ENCODE measurements around the gene SIX3. TPM values are rescaled to one million over a fixed set of nuclear protein-coding genes. Genes with fewer than 3 reads are reported as not detected.

The SIX3 gene
- total RNA-seq, 2 experiments from 2014 or later: not detected

DNA sequence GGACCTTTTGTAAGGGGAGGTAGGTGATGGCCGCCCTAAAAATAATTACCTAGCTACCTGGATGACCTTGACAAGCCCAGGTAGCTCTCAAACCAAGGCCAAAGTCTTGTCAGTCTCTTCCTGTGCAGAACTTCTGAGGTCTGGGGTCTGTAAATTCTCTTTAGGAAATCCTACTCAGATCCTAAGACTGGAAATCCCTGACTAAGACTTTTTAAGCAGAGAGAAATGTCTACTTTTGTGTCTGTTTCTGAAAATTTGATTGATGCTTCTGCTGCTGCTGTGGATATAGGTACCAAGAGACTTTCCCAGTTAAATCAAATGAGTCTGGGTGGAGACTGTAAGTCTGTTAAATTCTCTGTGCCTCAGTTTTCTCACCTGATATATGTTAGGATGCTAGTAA is 36.9 kb upstream of the SIX3 start:
- H3K27ac Mint-ChIP-seq: no peak overlapping the region
- H3K27me3 Mint-ChIP-seq: peaks cover 20% of the 10 kb centered on the region
- no peaks in the 10 kb centered on the region for H3K4me1 Mint-ChIP-seq (ENCODE audit: low read depth)
- no peaks in the 10 kb centered on the region for H3K36me3 Mint-ChIP-seq (ENCODE audit: low read depth)
- TF ChIP-seq, protein P1, sequence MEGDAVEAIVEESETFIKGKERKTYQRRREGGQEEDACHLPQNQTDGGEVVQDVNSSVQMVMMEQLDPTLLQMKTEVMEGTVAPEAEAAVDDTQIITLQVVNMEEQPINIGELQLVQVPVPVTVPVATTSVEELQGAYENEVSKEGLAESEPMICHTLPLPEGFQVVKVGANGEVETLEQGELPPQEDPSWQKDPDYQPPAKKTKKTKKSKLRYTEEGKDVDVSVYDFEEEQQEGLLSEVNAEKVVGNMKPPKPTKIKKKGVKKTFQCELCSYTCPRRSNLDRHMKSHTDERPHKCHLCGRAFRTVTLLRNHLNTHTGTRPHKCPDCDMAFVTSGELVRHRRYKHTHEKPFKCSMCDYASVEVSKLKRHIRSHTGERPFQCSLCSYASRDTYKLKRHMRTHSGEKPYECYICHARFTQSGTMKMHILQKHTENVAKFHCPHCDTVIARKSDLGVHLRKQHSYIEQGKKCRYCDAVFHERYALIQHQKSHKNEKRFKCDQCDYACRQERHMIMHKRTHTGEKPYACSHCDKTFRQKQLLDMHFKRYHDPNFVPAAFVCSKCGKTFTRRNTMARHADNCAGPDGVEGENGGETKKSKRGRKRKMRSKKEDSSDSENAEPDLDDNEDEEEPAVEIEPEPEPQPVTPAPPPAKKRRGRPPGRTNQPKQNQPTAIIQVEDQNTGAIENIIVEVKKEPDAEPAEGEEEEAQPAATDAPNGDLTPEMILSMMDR (IDR thresholded peaks at IDR 0.05): no peak
- ChIA-PET CTCF (interaction anchor here (0.7 kb wide), 1 partner anchor 80 kb away, joined by 3 read pairs; no protein-coding TSS in a partner anchor), POLR2A (no interaction called here)
- peaks cover under 1% of the 10 kb centered on the region for H3K9me3 Mint-ChIP-seq
- no peak for DNase-seq
- H3K4me3 Mint-ChIP-seq: no peak overlapping the region
- intact Hi-C loops (cut with micrococcal nuclease): no loop called here
- no peak for ATAC-seq

DNA sequence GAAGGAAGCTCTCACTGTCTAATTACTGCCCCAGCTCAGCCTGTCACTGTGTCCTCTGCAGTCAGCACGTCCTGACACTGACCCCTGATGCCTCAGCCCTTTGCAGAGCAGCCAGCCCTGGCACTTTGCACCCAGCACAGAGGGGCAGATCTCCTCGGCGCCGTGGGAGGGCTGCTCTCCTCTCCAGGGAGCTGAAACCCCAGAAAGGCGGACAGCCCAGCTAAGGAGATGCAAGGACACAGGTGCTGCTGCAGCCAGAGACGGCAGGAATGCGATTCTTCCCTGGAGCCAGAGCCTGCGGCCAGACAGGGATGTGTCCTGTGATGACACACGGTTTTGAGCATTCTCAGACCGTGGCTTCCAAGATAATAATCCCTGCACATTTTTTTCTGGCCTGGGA is 34.5 kb upstream of the SIX3 start:
- ChIA-PET CTCF (interaction anchor here (1.4 kb wide), 1 partner anchor 8 kb away, joined by 3 read pairs; no protein-coding TSS in a partner anchor), POLR2A (no interaction called here)
- DNase-seq (no peak), ATAC-seq (no peak)
- intact Hi-C loops (cut with micrococcal nuclease): no loop called here
- Mint-ChIP-seq H3K4me3 (no peak overlapping the region), H3K27ac (no peak overlapping the region), H3K36me3 (ENCODE audit: low read depth) (no peaks in the 10 kb centered on the region), H3K27me3 (peaks cover 15% of the 10 kb centered on the region), H3K9me3 (peaks cover 8% of the 10 kb centered on the region), H3K4me1 (ENCODE audit: low read depth) (no peaks in the 10 kb centered on the region)
- TF ChIP-seq, protein P1 (IDR thresholded peaks at IDR 0.05): no peak

DNA sequence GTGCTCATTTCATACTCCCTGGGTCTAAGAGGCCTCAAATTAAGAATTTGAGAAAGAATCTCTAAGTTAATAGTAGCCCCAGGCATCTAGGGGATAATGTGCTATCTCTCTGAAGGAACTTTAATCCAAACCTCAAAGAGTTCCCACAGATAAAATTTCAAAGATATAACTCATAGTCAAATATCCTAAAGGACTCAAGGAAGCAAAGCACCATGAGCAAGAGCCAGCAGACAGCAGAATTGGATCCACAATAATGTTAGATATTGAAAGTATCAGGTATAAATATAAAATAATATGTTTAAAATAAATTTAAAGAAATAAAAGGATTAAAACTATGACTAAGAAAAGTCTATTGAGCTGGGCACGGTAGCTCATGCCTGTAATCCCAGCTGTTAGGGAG is 31.7 kb upstream of the SIX3 start:
- POLR2A ChIA-PET: no interaction called here
- ATAC-seq (no peak), DNase-seq (no peak)
- no peak overlapping the region for H3K27ac Mint-ChIP-seq
- TF ChIP-seq, protein P1 (IDR thresholded peaks at IDR 0.05): no peak
- H3K36me3 Mint-ChIP-seq (ENCODE audit: low read depth): no peaks in the 10 kb centered on the region
- no peak overlapping the region for H3K4me3 Mint-ChIP-seq
- CTCF ChIA-PET: no interaction called here
- H3K27me3 Mint-ChIP-seq: peaks cover 15% of the 10 kb centered on the region
- no peaks in the 10 kb centered on the region for H3K4me1 Mint-ChIP-seq (ENCODE audit: low read depth)
- intact Hi-C loops (cut with micrococcal nuclease): no loop called here
- H3K9me3 Mint-ChIP-seq: peaks cover 8% of the 10 kb centered on the region

DNA sequence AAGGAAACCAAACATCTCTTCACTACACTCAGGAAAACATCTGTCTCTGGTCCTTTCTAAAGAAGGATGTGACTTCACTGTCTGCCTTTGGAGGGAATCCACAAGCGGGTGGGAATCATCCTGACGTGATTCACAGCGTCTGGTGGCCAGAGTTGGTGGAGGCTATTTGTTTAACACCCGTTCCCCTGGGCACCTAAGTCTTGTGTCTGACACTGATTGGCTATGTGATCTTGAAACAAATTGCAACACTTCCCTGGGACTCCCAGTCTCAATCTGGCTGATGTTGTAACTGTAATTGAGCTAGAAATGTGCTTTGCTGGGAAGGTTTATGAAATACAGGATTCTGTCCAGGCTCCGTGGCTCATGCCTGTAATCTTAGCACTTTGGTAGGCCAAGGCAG is 28.8 kb upstream of the SIX3 start:
- H3K27ac Mint-ChIP-seq: no peak overlapping the region
- no peaks in the 10 kb centered on the region for H3K36me3 Mint-ChIP-seq (ENCODE audit: low read depth)
- ChIA-PET POLR2A (no interaction called here), CTCF (no interaction called here)
- intact Hi-C loops (cut with micrococcal nuclease): no loop called here
- no peaks in the 10 kb centered on the region for H3K4me1 Mint-ChIP-seq (ENCODE audit: low read depth)
- no peak for ATAC-seq
- peaks cover 8% of the 10 kb centered on the region for H3K9me3 Mint-ChIP-seq
- H3K27me3 Mint-ChIP-seq: peaks cover 15% of the 10 kb centered on the region
- no peak overlapping the region for H3K4me3 Mint-ChIP-seq
- TF ChIP-seq, protein P1 (IDR thresholded peaks at IDR 0.05): no peak
- DNase-seq: no peak

DNA sequence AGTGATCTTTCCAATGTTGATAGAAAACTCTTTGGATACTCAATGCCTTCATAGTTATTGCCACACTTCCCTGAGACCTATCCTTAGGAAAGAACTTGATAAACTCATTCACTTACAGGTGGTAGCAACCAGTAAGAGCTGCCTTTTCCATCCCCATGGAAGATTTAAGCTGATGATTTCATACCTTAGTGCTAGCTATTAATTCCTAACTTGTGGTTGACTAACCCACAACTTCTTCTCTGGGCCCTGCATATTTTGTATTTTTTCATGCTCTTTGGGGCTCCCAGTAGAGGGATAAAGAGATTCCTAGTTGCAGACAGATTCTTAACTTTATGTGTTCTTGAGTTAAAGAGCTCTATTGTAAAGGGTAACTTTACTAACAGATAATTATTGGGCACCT is 25.2 kb upstream of the SIX3 start:
- intact Hi-C loops (cut with micrococcal nuclease): no loop called here
- Mint-ChIP-seq H3K27me3 (peaks cover 31% of the 10 kb centered on the region), H3K27ac (no peak overlapping the region), H3K36me3 (ENCODE audit: low read depth) (no peaks in the 10 kb centered on the region), H3K4me1 (ENCODE audit: low read depth) (no peaks in the 10 kb centered on the region), H3K9me3 (peaks cover under 1% of the 10 kb centered on the region), H3K4me3 (no peak overlapping the region)
- ATAC-seq (no peak), DNase-seq (no peak)
- POLR2A ChIA-PET: no interaction called here
- CTCF ChIA-PET: no interaction called here
- TF ChIP-seq, protein P1 (IDR thresholded peaks at IDR 0.05): no peak
